DMS153 treated with DMSO at 0.1 percent for 48 hours (cell line): ENCODE data around the gene ERI2.
"Not testable (repeated sequence)": the region's sequence is repeated elsewhere in the genome, so short reads cannot be mapped to it uniquely, and the experiment has no call there.

ENCODE experiments used
- DNase-seq: peaks from one replicate; lab custom pipeline; 2025; ENCODE audit not compliant: unreplicated experiment; lab: John Stamatoyannopoulos, UW

ERI2 gene

GRCh38 chr16:20766294-20766693 lies 40.0 kb downstream of the ERI2 start:
- no peak for DNase-seq

GRCh38 chr16:20765732-20766131 lies 40.5 kb downstream of the ERI2 start:
- DNase-seq = no peak

GRCh38 chr16:20764448-20764847 lies 41.8 kb downstream of the ERI2 start:
- not testable (repeated sequence) for DNase-seq

- no peak for DNase-seq
These were observed 42.6 kb downstream of the ERI2 start, which contains the start of gene ACSM3 for GRCh38 chr16:20763461-20764232. Gene ACSM3, plus strand, starts transcription at chr16:20764014. Its CDS starts 6,021 bp downstream, at chr16:20770035.

- DNase-seq = no peak
These were observed 43.7 kb downstream of the ERI2 start for GRCh38 chr16:20762404-20763123.

GRCh38 chr16:20761175-20761574 lies 45.1 kb downstream of the ERI2 start:
- DNase-seq = no peak

GRCh38 chr16:20760346-20760745 lies 45.9 kb downstream of the ERI2 start:
- no peak for DNase-seq

GRCh38 chr16:20755799-20756198 lies 50.5 kb downstream of the ERI2 start:
- DNase-seq = not testable (repeated sequence)

GRCh38 chr16:20755238-20755637 lies 51.0 kb downstream of the ERI2 start:
- no peak for DNase-seq

GRCh38 chr16:20753727-20754126 lies 52.5 kb downstream of the ERI2 start:
- DNase-seq = no peak

GRCh38 chr16:20750558-20750957 lies 55.7 kb downstream of the ERI2 start:
- no peak for DNase-seq

- DNase-seq = no peak
These were observed 56.8 kb downstream of the ERI2 start for GRCh38 chr16:20749474-20749873.

GRCh38 chr16:20747030-20747816 lies 59.0 kb downstream of the ERI2 start:
- no peak for DNase-seq

GRCh38 chr16:20746461-20746860 lies 59.8 kb downstream of the ERI2 start:
- DNase-seq = no peak
